Dendritic cell treated with granulocyte-macrophage colony-stimulating factor and Interleukin-4, amounts not matched to agents 40 ng/mL and 50 ng/mL, for 4 days (primary cell): ENCODE measurements around the gene OTUB2.

ENCODE experiments used
- H3K27ac Mint-ChIP-seq: one replicate; pipeline ENCODE4 v1.8.0; 2022; ENCODE audit warnings: mild to moderate bottlenecking, mixed read lengths
- H3K27me3 Mint-ChIP-seq: one replicate; pipeline ENCODE4 v1.8.0; 2022; ENCODE audit warnings: mild to moderate bottlenecking, mixed read lengths
- H3K36me3 Mint-ChIP-seq: one replicate; pipeline ENCODE4 v1.8.0; 2022; ENCODE audit warnings: low read depth, mixed read lengths
- H3K4me1 Mint-ChIP-seq: one replicate; pipeline ENCODE4 v1.8.0; 2022; ENCODE audit warnings: low read depth, mixed read lengths
- H3K4me3 Mint-ChIP-seq: one replicate; pipeline ENCODE4 v1.8.0; 2022; ENCODE audit warnings: mild to moderate bottlenecking, moderate library complexity, mixed read lengths
- H3K9me3 Mint-ChIP-seq: one replicate; pipeline ENCODE4 v1.8.0; 2022; ENCODE audit warnings: mixed read lengths
- intact Hi-C: fragments of 100-400 bp; cut with micrococcal nuclease; formaldehyde crosslinking; loops from one replicate; pipeline ENCODE4 v1.15.0; 2022

Gene OTUB2

GRCh38 chr14:93987815-93988476 is 38.2 kb upstream of the OTUB2 start:
- H3K9me3 Mint-ChIP-seq, result no peaks in the 10 kb centered on the region
- H3K36me3 Mint-ChIP-seq, result no peaks in the 10 kb centered on the region
- peaks cover 34% of the 10 kb centered on the region for H3K4me1 Mint-ChIP-seq
- intact Hi-C loops, result no loop called here
- no peak overlapping the region for H3K27ac Mint-ChIP-seq
- H3K27me3 Mint-ChIP-seq, result peaks cover 34% of the 10 kb centered on the region
- H3K4me3 Mint-ChIP-seq, result no peak overlapping the region

GRCh38 chr14:93989939-93990338 is 36.2 kb upstream of the OTUB2 start:
- intact Hi-C loops, result no loop called here
- peak overlapping the region; percentile 3 for H3K27ac Mint-ChIP-seq
- H3K4me1 Mint-ChIP-seq, result peaks cover 36% of the 10 kb centered on the region
- H3K9me3 Mint-ChIP-seq, result no peaks in the 10 kb centered on the region
- no peaks in the 10 kb centered on the region for H3K36me3 Mint-ChIP-seq
- peaks cover 34% of the 10 kb centered on the region for H3K27me3 Mint-ChIP-seq
- no peak overlapping the region for H3K4me3 Mint-ChIP-seq

- intact Hi-C loops, result no loop called here
- no peak overlapping the region for H3K27ac Mint-ChIP-seq
- peaks cover 42% of the 10 kb centered on the region for H3K27me3 Mint-ChIP-seq
- no peaks in the 10 kb centered on the region for H3K36me3 Mint-ChIP-seq
- H3K9me3 Mint-ChIP-seq, result no peaks in the 10 kb centered on the region
- peaks cover 36% of the 10 kb centered on the region for H3K4me1 Mint-ChIP-seq
- H3K4me3 Mint-ChIP-seq, result no peak overlapping the region
Measured at GRCh38 chr14:93991212-93991611, 34.9 kb upstream of the OTUB2 start.

GRCh38 chr14:93991649-93992048 is 34.5 kb upstream of the OTUB2 start:
- peaks cover 34% of the 10 kb centered on the region for H3K4me1 Mint-ChIP-seq
- no peak overlapping the region for H3K27ac Mint-ChIP-seq
- no peaks in the 10 kb centered on the region for H3K36me3 Mint-ChIP-seq
- peaks cover 44% of the 10 kb centered on the region for H3K27me3 Mint-ChIP-seq
- no peaks in the 10 kb centered on the region for H3K9me3 Mint-ChIP-seq
- intact Hi-C loops, result no loop called here
- H3K4me3 Mint-ChIP-seq, result no peak overlapping the region

GRCh38 chr14:93993382-93993781 is 32.8 kb upstream of the OTUB2 start:
- Mint-ChIP-seq H3K4me3 (no peak overlapping the region), H3K4me1 (peaks cover 32% of the 10 kb centered on the region), H3K36me3 (no peaks in the 10 kb centered on the region), H3K9me3 (no peaks in the 10 kb centered on the region), H3K27me3 (peaks cover 48% of the 10 kb centered on the region), H3K27ac (no peak overlapping the region)
- intact Hi-C loops, result no loop called here

- intact Hi-C loops, result no loop called here
- H3K4me3 Mint-ChIP-seq, result no peak overlapping the region
- H3K36me3 Mint-ChIP-seq, result no peaks in the 10 kb centered on the region
- peaks cover 21% of the 10 kb centered on the region for H3K4me1 Mint-ChIP-seq
- H3K27me3 Mint-ChIP-seq, result peaks cover 46% of the 10 kb centered on the region
- no peaks in the 10 kb centered on the region for H3K9me3 Mint-ChIP-seq
- H3K27ac Mint-ChIP-seq, result no peak overlapping the region
Measured at GRCh38 chr14:93994919-93995682, 31.0 kb upstream of the OTUB2 start.

GRCh38 chr14:93996130-93996695 is 29.9 kb upstream of the OTUB2 start:
- Mint-ChIP-seq H3K27me3 (peaks cover 49% of the 10 kb centered on the region), H3K4me1 (peaks cover 12% of the 10 kb centered on the region), H3K36me3 (no peaks in the 10 kb centered on the region), H3K9me3 (no peaks in the 10 kb centered on the region), H3K27ac (no peak overlapping the region), H3K4me3 (no peak overlapping the region)
- intact Hi-C loops, result no loop called here

- Mint-ChIP-seq H3K4me1 (peaks cover 12% of the 10 kb centered on the region), H3K9me3 (no peaks in the 10 kb centered on the region), H3K4me3 (no peak within 1 kb of the TSS), H3K27me3 (peaks cover 48% of the 10 kb centered on the region), H3K36me3 (no peaks in the 10 kb centered on the region), H3K27ac (no peak within 1 kb of the TSS)
- intact Hi-C loops, result no loop called here
Measured at GRCh38 chr14:93997082-93997481, 29.1 kb upstream of the OTUB2 start, which contains the start of gene CCDC197. CCDC197 (plus strand) TSS chr14:93997301; CDS start chr14:93998132, 831 bp downstream.

GRCh38 chr14:93997916-93998870 is 27.9 kb upstream of the OTUB2 start:
- Mint-ChIP-seq H3K27ac (no peak overlapping the region), H3K36me3 (no peaks in the 10 kb centered on the region), H3K27me3 (peaks cover 45% of the 10 kb centered on the region), H3K9me3 (no peaks in the 10 kb centered on the region), H3K4me3 (no peak overlapping the region), H3K4me1 (peaks cover 12% of the 10 kb centered on the region)
- intact Hi-C loops, result no loop called here

- no peaks in the 10 kb centered on the region for H3K36me3 Mint-ChIP-seq
- intact Hi-C loops, result no loop called here
- no peak overlapping the region for H3K27ac Mint-ChIP-seq
Measured at GRCh38 chr14:93998871-93999403, 27.2 kb upstream of the OTUB2 start.

GRCh38 chr14:93999573-93999972 is 26.6 kb upstream of the OTUB2 start:
- intact Hi-C loops, result no loop called here
- no peaks in the 10 kb centered on the region for H3K9me3 Mint-ChIP-seq
- H3K4me3 Mint-ChIP-seq, result no peak overlapping the region
- no peak overlapping the region for H3K27ac Mint-ChIP-seq
- peaks cover 6% of the 10 kb centered on the region for H3K4me1 Mint-ChIP-seq
- no peaks in the 10 kb centered on the region for H3K36me3 Mint-ChIP-seq
- peaks cover 52% of the 10 kb centered on the region for H3K27me3 Mint-ChIP-seq

More at GRCh38 chr14:93998871-93999403, 27.2 kb upstream of the OTUB2 start:
- H3K27me3 Mint-ChIP-seq, result peaks cover 48% of the 10 kb centered on the region
- H3K4me1 Mint-ChIP-seq, result peaks cover 8% of the 10 kb centered on the region
- no peaks in the 10 kb centered on the region for H3K9me3 Mint-ChIP-seq
- H3K4me3 Mint-ChIP-seq, result no peak overlapping the region

- intact Hi-C loops, result no loop called here
- H3K9me3 Mint-ChIP-seq, result no peaks in the 10 kb centered on the region
- no peaks in the 10 kb centered on the region for H3K36me3 Mint-ChIP-seq
- H3K27me3 Mint-ChIP-seq, result peaks cover 50% of the 10 kb centered on the region
- H3K4me1 Mint-ChIP-seq, result peaks cover 6% of the 10 kb centered on the region
- H3K4me3 Mint-ChIP-seq, result no peak overlapping the region
- no peak overlapping the region for H3K27ac Mint-ChIP-seq
Measured at GRCh38 chr14:94000267-94000666, 25.9 kb upstream of the OTUB2 start.

- intact Hi-C loops, result loop anchor here (1.0 kb wide), 1 partner anchor 62 kb away; no protein-coding TSS in a partner anchor
- H3K27me3 Mint-ChIP-seq, result peaks cover 45% of the 10 kb centered on the region
- peaks cover 6% of the 10 kb centered on the region for H3K4me1 Mint-ChIP-seq
Measured at GRCh38 chr14:94001016-94001415, 25.1 kb upstream of the OTUB2 start.

More at GRCh38 chr14:94001016-94001415, 25.1 kb upstream of the OTUB2 start:
- Mint-ChIP-seq H3K27ac (no peak overlapping the region), H3K9me3 (no peaks in the 10 kb centered on the region), H3K36me3 (no peaks in the 10 kb centered on the region), H3K4me3 (no peak overlapping the region)
